GM18867 (cell line): ENCODE measurements around the gene MCM3.
A peak's percentile ranks its signal among the peaks of the same experiment; 100 is the strongest.

ENCODE experiments used
- ATAC-seq: cut with Tn5 transposase; IDR thresholded peaks from one replicate; pipeline ENCODE4 v1.9.1; 2021; ENCODE audit warnings: mild to moderate bottlenecking, moderate library complexity; ENCODE audit not compliant: unreplicated experiment

MCM3 gene

DNA sequence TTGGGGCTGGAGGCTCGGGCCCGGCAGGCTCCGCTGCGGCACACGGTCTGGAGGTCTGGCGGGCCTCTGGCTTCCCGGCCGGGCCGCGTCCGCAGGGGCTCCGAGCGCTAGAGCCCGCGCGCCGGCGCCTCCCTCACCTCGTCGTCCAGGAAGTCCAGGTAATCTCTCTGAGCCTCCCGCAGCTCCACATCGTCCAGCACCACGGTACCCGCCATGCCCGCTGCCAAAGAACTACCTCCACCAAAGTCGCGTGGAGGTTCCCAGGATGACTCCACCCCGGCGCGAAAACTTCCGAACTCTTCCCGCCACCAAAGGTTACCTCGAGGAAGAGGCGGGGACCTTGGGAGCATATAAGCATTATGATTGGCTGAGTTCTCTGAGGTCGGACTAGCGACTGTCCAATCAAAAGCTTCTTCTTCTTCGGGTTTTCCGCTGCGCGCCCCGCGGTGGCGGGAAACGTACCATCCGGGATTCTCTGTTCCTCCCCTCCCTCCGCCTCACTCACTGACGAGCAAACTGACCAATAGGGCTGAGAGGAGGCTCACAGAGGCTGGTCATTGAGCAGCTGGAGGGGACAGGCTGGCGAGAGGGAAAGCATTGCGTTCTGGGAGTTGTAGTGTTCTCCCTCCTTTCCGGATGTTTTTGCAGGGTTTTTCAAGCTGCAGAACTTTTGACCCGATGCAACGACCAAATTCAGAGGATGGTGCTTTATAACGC is at the start of gene MCM3:
TSS of gene MCM3 (minus strand) at position 283 of the 717 bp plus-strand sequence. CDS start at position 215, 68 bp downstream.
- peak; percentile 96 for ATAC-seq

DNA sequence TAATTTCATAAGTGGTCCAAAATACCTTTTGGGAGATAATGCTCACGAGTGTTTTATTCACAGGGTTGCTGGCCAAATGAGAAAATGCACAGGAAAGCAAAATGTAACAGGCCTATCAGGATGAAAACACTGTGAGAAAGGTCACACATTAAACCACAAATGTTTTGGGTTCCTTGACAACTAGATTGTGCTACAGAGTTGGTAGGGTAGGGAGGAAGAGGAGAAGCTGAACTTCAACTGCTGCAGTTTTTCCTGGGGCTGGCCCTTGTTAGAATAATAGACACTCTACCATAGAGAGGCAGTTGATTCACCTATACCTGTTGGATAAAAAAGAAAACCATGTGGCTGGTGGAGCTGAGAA is 49.3 kb upstream of the MCM3 start:
- ATAC-seq: peak; percentile 82

DNA sequence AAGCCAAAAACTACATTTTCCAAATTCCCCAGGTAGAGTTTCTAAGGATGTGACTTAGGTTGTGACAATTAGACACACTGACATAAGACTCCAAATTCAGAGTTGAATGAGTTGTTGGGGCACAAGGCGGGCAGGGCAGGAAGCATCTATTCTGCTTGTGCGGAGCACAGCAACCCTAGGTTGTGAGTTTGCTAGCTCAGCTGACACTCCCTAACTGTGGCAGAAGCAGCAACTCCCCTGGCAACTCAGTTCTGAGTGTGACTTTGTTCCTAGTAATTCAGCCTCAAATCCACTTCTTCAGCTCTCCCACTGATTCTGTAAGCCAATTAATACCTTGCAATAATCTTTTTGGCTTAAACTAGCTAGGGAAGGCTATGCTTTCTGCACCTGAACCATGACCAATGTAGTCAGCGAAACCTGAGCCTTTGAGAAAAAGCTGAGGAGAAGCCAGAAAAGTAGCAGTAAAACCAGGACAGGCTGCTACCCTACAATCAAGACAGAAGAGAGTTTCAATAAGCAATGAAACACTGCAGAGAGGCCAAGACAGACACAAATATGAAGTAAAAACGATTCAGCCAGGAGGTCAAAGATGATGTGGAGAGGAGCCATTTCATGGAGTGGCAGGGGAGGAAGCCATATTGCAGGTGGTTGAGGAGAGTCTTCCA is 47.4 kb upstream of the MCM3 start:
- ATAC-seq: no peak

DNA sequence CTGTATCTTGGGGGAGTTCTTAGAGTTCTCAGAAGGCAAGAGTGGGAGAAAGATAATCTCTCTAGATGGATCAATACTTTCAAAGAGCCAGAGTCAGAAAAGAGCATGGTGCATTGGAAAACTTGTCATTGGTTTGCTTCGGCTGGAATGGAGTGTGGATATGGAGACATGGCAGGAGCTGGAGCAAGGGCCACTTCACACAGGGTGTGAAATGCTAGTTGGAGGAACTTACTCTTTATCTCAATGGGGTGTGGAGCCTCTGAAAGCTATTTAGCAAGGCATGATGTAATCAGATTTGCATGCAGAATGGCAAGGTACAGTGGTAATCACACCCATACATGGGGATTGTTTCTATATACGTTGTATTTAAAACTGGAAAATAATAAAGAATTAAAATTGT is 45.9 kb upstream of the MCM3 start:
- ATAC-seq: no peak

DNA sequence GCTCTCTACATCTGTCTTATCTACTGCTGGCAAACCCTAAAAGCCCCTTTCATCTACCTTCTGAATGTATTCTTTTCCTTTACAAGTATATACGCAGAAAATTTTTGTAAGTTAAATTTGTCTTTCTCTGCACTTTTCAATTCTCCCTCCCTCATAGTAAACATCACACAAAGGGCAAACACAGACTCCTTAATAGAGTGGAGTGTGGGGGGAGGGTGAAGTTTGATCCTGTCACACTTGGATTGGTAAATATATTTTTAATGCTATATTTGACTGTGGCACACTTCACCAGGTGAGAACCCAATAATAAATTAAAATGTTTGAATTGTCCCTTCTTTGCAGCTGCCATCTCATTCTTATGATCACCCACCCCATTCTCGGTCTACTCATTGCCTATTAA is 44.2 kb upstream of the MCM3 start:
- ATAC-seq: no peak

DNA sequence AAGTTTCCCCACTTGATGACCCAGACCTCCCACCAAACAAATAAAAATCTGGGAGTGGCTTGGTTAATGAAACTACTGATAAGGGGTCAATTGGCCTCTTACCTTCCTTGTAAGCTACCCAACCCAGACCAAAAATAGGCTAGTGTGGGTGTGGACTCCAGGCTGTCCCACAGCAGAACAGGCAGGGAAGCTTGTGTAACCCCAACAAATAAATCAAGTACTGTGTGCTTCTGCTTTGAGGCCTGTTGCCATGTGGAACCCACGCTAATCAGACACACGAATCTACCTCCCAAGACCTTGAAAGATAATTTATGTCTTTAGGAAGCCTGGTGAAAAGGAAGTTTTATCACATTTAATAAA is 43.7 kb upstream of the MCM3 start:
- no peak for ATAC-seq

DNA sequence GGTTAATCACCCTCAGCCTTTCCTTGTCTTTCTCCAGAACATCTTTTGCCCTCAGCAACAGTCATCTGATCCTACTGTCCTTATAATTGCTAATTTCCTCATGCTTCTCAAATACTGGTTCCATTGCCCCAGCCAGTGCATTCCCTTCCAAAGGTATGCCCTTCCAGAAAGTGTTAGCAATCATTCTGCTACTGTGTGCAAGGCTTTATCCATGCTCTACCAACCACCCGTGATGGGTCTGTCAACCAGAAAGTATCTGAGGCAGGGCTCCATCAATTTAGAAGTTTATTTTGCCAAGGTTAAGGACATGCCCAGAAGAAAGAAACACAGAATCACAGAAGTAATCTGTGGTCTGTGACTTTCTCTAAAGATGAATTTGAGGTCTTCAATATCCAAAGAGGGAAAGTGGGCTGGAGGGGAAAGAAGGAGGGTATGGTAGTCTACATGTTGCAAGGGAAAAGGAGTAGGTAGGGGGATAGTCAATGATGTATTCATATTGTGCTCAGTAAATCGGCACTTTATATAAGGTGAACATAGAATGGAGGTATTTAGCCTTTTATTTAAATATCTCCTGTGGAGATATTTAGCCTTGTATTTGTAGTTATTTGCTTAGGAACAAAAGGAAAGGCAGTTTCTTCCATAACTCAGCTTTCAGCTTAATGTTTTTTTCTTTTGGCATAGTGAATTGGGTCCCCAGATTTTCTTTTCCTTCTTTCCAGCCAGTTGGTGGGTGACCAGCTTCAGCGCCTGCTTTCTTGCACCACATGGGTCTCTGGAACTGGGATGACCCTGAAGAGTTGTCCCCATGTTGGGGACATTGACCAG is 42.2 kb upstream of the MCM3 start:
- ATAC-seq: no peak

DNA sequence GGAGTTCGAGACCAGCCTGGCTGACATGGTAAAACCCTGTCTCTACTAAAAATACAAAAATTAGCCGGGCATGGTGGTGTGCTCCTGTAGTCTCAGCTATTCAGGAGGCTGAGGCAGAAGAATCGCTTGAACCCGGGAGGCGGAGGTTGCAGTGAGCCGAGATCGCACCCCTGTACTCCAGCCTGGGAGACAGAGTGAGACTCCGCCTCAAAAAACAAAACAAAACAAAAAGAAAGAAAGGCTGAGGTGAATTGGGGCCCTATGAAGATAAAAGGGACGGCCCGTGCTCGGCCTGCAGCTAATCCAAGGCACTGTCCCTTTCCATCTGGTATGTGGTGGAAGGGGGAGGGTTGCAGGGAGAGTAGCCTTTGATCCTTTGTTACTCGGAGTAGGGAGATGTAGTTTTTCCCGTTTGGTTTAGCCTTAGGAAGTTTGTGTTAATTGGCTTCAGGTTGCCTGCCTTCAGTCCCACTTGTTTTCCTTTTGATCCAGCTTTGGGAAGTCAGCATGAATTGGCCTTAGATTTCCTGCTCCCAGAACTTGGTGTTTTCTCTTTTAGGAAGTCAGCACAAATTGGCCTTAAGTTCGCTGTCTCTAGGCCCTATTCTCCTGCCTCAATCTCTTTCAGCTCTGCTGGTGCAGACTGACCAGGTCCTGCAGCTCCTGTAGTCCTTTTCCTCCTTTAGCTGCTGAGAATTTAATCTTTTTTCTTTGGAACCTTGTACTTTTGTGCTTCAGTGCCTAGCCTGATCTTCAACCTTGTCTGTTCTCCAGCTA is 41.3 kb upstream of the MCM3 start:
- no peak for ATAC-seq

DNA sequence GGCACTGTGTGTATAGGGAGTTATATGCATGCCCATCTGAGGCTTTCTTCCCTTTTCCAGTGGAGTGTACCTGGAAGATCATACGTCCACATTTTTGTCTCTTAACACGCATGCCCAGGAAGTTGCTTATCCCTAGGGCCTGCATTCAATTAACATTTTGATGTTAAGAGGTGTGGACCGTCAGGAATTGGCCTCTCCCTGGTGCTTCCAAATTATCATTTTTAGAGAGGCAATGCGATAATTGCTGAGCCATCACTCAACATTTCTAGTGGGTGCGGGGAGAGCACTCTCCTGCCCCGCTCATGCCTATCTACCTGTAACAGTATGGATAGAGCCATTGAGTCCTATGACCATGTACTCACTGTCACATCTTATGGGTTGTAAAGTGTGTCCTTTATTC is 39.6 kb upstream of the MCM3 start:
- no peak for ATAC-seq

DNA sequence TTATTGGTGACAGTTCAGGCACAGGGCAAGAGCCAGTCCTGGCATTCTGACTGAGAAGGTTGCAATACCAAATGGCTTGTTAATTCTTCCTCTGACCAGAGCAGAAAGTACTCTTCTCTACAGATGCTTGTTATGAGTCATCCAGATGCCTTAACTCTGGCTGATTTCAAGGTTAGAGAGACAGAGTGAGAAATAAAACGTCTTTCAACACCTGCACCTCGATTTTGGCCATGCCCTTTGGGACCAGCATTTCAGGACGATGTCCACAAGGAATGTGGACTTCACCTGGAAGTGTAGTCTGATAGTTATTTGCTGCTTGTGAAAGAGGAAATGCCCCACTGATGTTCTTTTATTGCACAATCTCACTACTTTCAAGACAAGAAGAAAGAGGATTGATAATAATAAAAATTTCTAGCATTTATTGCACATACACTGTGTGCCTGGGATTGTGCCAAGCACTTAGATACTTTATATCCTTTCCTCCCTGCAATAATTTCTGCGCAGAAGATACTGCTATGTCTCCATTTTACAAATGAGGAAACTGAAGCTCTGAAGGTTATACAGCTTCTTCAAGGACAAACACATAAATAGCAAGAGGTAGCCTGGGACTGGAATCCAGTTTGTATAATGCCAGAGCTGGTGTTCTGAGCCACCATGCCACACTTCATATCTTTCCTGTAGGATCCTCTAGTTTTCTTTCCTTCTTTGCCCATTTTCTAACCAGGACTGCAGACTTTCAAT is 33.5 kb upstream of the MCM3 start:
- peak; percentile 100 for ATAC-seq

DNA sequence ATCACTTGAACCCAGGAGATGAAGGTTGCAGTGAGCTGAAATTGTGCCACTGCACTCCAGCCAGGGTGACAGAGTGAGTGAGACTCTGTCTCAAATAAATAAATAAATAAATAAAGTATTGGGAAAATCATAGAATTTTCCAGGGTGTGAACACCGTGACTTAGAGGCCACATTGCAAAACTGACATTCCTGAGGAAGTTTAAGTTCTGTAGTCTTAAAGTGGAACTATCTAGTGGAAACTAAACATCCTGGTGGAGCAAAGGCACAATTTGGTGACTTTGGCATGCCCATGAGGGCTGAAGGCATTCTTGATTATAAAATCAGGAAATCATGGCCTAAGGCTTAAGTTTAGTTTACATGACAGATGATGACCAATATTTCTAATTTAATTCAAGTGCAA is 32.7 kb upstream of the MCM3 start:
- ATAC-seq: no peak

DNA sequence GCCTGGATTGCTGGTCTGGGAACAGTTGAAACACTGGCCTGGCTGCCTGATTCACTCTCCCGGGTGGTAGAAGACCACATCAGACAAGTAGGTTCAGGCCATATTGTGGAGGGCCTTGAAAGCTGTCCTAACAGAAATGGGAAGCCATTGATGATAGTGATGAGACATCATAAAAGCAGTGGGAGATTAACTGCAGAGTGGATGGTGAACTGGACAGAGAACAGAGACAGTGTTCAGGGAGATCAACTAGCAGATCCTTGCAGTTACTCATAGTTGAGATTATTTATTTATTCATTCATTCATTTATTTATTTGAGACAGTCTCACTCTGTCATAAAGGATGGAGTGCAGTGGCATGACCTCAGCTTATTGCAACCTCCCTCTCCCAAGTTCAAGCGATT is 30.2 kb upstream of the MCM3 start:
- ATAC-seq: no peak

DNA sequence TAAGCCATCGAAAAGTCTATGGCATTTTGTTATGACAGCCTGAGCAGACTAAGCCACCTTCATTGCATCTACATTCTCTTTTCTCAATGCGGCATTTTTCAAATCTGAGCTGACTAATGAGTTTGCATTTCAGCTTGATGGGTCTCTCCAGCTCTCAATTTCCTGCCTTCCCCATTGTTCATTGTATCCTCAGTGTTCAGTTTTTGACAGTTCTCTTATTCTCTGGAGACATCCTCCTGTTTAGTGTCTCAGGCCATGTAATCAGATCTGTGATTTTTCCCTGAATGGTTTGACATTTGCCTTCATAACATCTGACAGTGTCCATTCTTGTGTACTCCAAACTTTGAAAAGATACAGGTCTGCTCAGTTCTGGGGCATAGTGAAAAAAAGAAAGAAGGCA is 27.9 kb upstream of the MCM3 start:
- ATAC-seq: no peak

DNA sequence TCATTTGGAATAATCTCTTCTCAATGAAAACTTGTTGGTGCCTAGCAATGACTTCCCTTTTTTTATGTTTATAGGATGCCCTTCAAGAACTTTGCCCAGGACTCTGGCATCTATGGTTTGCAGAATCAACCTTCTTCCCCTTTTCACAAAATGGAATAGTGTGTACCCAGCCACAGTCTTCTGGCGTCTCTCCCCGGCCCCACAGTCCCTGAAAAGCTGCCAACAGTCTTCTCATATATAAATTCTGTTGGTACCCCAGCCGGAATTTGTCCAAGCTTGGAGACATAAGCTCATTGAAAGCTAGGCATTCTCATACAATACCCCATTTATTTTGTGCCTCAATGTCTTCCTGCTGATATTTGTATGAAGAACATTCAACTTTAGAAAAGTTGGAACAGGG is 26.4 kb upstream of the MCM3 start:
- no peak for ATAC-seq

DNA sequence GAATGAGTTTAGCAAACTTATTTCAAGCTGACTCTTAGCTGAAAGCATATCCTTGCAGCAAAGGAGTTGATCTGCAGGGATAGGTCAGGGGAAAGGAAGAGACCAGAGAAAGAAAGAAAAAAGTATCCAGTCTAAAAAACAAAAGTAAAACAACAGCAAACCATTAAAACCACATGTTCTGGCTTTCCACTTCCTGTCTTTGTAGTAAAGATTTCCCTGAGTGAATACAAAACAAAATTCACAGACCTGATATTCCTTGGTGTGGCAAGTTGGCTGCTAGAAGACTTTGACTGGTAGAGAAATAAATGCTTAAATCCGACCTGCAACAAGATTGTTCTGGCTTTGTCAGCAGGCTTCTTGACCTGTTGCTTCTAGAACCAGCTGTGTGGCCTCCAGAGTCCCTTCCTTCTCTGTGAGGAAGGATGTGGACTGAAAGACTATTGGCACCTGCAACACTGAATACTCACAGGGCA is 23.4 kb upstream of the MCM3 start:
- no peak for ATAC-seq

DNA sequence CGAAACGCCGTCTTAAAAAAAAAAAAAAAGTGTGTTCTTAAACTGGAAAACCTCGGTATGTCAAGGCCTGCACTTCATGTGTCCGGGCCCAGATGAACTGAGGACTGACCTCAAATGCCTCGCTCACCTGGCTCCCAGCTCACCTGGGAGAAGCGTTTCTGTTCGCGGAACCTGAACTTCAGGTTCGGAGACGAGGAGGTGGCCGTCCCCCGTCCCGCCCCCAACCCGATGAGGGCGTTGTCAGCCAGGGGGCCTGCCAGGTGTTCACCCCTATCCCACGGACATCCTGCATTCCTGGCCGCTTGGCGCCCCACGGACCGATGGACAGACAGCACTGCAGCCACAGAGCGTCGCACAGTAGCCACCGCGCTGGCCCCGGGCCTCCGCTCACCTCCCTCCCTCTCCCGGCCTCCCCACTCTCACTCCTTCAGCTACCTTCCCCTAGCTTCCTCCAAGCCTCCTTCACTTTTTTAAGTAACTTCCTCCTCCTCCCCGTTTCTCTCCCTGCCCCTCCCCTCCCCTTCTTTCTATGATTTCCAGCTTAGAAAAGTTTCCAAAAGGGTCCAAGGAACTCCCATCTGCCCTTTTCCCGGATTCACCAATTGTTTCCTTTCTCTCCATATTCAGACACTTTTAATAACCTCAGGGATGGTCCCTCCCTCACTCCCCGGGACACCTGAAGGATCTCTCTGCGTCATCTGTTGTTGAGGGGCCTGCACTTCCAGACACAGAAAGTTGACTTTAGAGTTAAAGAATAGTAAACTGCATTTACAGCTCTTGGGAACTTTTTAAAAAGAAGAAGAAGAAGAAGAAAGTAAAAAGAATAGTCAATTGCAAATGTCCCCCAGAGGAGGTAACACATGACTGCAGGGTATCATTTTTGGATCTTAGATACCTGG is 22.7 kb upstream of the MCM3 start:
- no peak for ATAC-seq

DNA sequence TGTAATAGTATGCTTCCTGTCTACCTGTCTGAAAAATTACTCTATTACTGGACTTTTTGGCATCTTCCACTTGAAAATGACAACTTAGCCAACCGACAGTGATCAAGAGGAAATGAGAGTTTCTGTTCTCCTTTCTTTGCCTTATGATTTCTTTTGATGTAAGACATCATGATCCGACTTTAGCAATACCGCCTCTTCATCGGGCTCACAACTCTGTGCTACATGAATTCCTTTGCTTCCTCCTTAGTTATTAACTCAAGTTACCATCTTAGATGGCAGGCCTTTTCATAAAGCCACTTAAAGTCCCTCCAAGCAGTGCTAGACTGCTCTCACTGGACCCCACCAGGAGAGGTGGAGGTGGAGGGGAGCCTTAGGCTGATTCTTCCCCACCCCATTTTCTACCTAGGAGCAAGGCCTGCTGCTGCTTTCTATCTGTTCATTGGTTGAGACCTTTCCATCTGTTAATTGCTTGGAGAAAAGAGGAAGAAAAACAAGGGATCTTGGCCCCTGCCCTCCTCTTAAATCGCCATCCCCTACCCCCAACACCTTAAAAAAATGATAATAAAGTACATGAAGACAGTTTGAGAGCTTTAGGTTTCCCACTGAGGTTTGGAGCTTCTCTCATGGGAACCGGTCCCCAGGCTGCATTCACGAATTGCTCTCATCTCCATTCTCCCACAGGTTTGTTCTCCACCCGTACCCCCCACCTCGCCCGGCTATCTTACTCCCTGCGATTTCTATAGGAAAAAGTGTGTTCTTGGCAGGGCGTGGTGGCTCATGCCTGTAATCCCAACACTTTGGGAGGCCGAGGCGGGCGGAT is 21.6 kb upstream of the MCM3 start:
- peak; percentile 61 for ATAC-seq

DNA sequence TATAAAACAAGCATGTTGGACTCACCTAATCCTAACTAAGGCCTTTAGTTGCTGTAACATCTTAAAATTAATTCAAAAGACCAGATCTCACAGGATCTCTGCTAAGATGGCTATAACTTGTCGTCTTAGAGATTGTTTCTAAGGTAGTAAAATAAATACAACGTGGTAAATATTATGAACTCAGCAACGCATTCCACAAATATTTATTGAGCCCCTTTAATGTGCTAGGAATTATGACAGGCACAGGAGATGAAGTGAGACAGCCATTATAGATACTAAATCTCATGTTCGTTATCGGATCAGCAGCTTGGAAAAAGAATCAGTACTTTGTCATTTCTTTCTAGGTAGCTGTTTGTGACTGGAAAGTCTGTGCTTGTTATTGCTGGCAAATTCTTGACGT is 20.9 kb upstream of the MCM3 start:
- ATAC-seq: peak; percentile 18

DNA sequence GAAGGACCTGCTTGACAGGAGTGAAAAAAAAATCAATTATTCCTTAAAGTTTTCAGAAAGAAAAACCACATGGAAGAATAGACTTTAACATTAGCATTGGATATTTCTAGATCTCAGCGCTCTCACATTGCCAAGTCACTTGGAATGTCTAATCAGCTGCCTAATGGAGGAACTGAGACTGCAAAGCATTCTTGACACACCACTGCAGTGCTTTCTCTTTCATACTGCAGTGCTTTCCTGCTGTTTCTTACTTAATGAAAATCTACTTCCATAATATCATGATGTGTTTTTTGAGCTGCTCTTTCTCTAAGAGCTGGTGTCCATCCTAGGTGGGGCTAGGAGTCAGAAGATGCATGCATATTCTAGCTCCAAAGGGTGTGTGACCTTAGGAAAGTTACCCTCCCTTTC is 20.4 kb upstream of the MCM3 start:
- peak; percentile 65 for ATAC-seq
